A549 (cell line): ENCODE results near the gene TBXA2R.

Experiments
- CHD2 ChIP-seq: fragments of 150-350 bp; IDR thresholded peaks from 2 replicates; pipeline ENCODE4 v1.6.1; 2014; ENCODE audit warnings: low read length; ENCODE audit not compliant: partially characterized antibody
- CTCF ChIP-seq: fragments of >200 bp; sonication (Bioruptor Twin); formaldehyde crosslinking; IDR thresholded peaks from 3 replicates; pipeline ENCODE4 v1.5.1; 2016
- EP300 ChIP-seq, 2 experiments: fragments of >200 bp; sonication (Bioruptor Twin); formaldehyde crosslinking; IDR thresholded peaks; 2 replicates in 1 of 2; 3 replicates in 1 of 2; pipeline ENCODE4 v1.6.1; 2016 to 2017
- HDAC2 ChIP-seq: fragments of 200-600 bp; sonication (generic); IDR thresholded peaks from 2 replicates; pipeline ENCODE4 v1.6.1; 2016
- HMGXB4 ChIP-seq: fragments of 250-450 bp; sonication (Bioruptor Pico); IDR thresholded peaks from 2 replicates; pipeline ENCODE4 v1.5.0; 2021; ENCODE audit warnings: mild to moderate bottlenecking, moderate library complexity, borderline replicate concordance
- HOXB5 ChIP-seq: fragments of 250-450 bp; sonication (Bioruptor Pico); IDR thresholded peaks from 2 replicates; pipeline ENCODE4 v1.5.0; 2020; ENCODE audit warnings: mild to moderate bottlenecking, moderate library complexity
- KDM1A ChIP-seq: fragments of 200-600 bp; sonication (generic); IDR thresholded peaks from 2 replicates; pipeline ENCODE4 v1.6.1; 2016; ENCODE audit warnings: low read depth, mild to moderate bottlenecking
- MAFK ChIP-seq: fragments of 450-650 bp; IDR thresholded peaks from 2 replicates; pipeline ENCODE4 v1.6.1; 2014; ENCODE audit not compliant: partially characterized antibody
- MAX ChIP-seq: IDR thresholded peaks from 2 replicates; pipeline ENCODE4 v1.6.1; 2012
- NFE2L2 ChIP-seq: fragments of 150-350 bp; conservative IDR thresholded peaks from 2 replicates; pipeline ENCODE4 v1.6.1; 2014; ENCODE audit warnings: low read length
- POLR2A ChIP-seq: IDR thresholded peaks from 2 replicates; pipeline ENCODE4 v1.6.1; 2012; ENCODE audit warnings: mild to moderate bottlenecking, low read length
- RAD21 ChIP-seq, 2 experiments: fragments of >200 bp in 1 of 2; sonication (Bioruptor Twin) in 1 of 2; formaldehyde crosslinking in 1 of 2; IDR thresholded peaks in 1 of 2; conservative IDR thresholded peaks in 1 of 2; 2 replicates in 1 of 2; 3 replicates in 1 of 2; pipeline ENCODE4 v1.6.1; 2012 to 2018; ENCODE audit warnings: inconsistent platforms in 1 of 2
- ZFP36 ChIP-seq: fragments of 450-650 bp; IDR thresholded peaks from 2 replicates; pipeline ENCODE4 v1.6.1; 2014; ENCODE audit warnings: borderline replicate concordance; ENCODE audit not compliant: partially characterized antibody

- TF ChIP-seq RAD21 (conservative IDR thresholded peaks at IDR 0.05 in 1 of 2, IDR thresholded peaks at IDR 0.05 in 1 of 2) = no peak
- no peak for TF ChIP-seq HOXB5 (CRISPR knock-in tag)
- TF ChIP-seq MAFK = no peak
- TF ChIP-seq POLR2A = no peak
- TF ChIP-seq CTCF = no peak
- TF ChIP-seq KDM1A = no peak
- TF ChIP-seq MAX = no peak
- no peak for TF ChIP-seq EP300 (IDR thresholded peaks at IDR 0.05)
- no peak for TF ChIP-seq CHD2
- TF ChIP-seq HDAC2 = no peak
- no peak for TF ChIP-seq NFE2L2
- TF ChIP-seq HMGXB4 (CRISPR knock-in tag) = no peak
- no peak for TF ChIP-seq ZFP36
Observed at GRCh38 chr19:3604987-3605343, 1.7 kb downstream of the TBXA2R start.
